Loucy (cell line): Measurements from ENCODE around the gene PCSK2.

ENCODE experiments used
- CTCF ChIP-seq: fragments of 200-600 bp; sonication (generic); conservative IDR thresholded peaks from 2 replicates; pipeline ENCODE4 v1.5.1; 2014; ENCODE audit warnings: mild to moderate bottlenecking, antibody characterized with exemption, low read length
- EZH2phosphoT487 ChIP-seq: fragments of 200-600 bp; IDR thresholded peaks from 2 replicates; pipeline ENCODE4 v1.6.1; 2018; ENCODE audit warnings: antibody characterized with exemption, mild to moderate bottlenecking, moderate library complexity, borderline replicate concordance

- TF ChIP-seq CTCF (peak; percentile 58), EZH2phosphoT487 (no peak)
These were observed 54.6 kb downstream of the PCSK2 start for GRCh38 chr20:17281478-17281877.
